ENCODE data around the gene PHOSPHO1.
"Not testable (repeated sequence)": the region's sequence is repeated elsewhere in the genome, so short reads cannot be mapped to it uniquely, and the experiment has no call there.

The PHOSPHO1 gene, protein sequence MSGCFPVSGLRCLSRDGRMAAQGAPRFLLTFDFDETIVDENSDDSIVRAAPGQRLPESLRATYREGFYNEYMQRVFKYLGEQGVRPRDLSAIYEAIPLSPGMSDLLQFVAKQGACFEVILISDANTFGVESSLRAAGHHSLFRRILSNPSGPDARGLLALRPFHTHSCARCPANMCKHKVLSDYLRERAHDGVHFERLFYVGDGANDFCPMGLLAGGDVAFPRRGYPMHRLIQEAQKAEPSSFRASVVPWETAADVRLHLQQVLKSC

DNA sequence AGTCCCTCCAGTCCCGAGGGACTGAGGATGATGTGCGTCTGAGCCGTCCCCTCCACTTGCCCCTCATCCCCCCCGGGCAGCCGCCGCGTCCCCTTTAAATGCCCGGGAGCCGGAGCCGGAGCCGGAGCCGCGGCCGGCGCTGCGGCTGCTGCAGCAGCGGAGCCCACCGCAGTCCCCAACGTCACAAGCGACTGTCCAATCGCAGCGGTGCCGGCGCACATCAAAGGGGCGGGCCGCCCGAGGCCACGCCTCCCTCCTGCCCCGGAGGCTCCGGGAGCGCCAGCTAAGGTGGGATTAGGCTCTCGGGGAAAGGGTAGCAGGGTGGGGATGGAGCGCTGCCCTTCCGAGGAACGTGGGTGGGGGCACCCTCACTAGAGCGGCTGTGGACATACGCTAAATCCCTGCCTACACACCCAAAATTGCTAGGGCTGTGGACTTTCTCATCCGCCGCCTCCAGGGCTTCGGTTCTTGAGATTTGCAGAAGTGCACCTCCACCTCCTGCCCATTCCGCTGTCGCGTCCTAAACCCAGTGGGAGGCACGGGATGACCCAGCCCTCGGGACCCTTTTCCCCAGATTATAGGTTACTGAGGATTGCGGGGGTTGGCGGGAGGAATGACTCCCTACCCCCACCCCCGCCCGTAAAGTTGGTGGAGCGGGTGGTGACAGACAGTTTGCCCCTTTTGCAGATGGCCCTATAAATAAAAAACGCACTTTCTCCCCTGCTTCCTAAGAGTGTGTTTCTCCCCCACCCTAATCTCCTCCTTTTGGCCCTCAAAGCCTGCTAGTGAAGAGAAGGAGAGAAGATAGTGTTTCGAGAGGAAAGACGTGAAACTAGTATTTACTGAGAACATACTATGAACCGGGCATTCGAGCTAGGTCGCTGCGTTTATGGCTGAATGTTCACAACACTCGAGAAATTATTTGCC lies at the start of gene PHOSPHO1:
TSS of gene PHOSPHO1 (minus strand) at position 152 of the 927 bp plus-strand sequence. CDS start 4,096 bp downstream, outside the sequence.
- peak in 1 of 2 experiments; percentile 8 for DNase-seq

DNA sequence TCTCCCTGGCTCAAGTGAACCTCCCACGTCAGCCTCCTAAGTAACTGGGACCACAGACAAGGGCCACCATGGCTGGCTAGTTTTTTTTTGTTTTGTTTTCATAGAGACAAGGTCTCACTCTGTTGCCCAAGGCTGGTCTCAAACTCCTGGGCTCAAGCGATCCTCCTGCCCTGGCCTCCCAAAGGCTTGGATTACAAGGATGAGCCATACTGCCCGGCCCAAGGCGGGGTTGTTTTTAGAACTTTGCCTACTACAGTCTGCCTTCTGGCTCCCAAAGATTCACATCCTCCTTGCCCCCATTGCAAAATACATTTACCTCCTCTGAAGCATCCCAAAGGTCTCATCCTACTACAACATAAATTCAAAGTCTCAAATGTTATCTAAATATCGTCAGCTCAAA lies 49.5 kb upstream of the PHOSPHO1 start:
- DNase-seq = no peak

DNA sequence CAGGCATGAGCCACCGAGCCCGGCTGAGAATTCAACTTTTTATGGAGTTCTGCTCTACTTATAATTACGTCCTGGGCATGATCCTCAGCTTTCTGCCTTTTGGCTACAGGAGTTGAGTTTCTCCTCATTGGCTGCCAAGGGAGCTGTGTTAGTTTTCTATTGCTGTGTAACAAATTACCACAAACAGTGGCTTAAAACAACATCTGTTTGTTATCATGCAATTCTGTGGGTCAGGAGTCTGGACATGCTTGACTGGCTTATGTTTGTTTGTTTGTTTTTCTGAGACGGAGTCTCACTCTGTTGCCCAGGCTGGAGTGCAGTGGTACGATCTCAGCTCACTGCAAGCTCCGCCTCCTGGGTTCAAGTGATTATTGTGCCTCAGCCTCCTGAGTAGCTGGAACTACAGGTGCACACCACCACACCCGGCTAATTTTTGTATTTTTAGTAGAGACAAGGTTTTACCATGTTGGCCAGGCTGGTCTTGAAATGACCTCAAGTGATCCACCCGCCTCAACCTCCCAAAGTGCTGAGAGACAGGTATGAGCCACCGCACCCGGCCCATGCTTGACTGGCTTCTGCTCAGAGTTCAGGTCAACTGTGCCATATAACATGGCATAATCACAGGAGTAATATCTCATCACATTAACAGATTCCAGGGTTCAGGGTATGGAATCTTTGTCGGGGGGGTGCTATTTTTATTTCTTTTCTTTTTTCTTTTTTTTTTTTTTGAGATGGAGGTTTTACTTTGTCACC lies 48.9 kb upstream of the PHOSPHO1 start:
- not testable (repeated sequence) for DNase-seq

DNA sequence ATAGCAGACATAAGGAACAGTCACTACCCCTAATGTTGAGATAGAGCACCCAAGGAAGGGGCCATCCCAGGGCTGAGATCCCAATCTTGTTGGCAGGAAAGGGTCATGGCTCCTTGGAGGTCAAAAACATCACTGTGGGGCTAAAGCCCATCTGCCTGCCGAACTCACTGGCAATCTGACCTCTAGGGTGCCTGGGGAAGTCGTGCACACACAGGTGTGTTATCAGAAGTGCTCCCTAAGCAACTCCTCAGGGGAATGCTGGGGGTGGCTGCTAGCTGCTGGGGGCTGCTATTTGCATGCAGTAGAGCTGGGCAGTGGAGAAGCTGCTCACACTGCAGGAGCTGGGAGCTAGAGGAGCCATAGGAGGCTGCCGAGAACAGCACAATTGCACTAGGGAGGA lies 47.5 kb upstream of the PHOSPHO1 start:
- no peak for DNase-seq

DNA sequence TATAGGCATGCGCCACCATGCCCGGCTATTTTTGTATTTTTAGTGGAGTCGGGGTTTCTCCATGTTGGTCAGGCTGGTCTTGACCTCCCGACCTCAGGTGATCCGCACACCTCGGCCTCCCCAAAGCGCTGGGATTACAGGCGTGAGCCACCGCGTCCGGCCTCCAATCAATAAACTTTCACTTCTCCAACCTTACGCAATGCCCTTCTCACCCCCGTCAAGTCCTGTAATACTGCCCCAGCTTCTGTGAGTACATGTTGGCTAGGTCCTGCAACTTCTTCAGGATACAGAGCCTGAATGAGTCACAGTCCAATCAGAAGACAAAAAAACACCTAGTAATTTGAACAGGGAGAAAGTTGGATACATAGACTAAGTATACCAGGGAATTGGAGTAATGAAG lies 47.1 kb upstream of the PHOSPHO1 start:
- DNase-seq = no peak

DNA sequence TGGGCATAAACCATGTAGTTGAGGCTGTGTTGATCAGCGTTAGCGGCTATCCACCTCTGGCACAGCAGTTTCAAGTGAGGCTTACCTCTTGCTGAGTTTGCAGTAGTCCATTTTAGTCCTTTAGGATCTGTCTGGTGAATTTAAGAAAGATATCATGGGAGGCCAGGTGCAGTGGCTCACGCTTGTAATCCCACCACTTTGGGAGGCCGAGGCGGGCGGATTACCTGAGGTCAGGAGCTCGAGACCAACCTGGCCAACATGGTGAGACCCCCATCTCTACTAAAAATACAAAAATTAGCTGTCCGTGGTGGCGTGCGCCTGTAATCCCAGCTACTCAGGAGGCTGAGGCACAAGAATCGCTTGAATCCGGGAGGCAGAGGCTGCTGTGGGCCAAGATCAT lies 45.4 kb upstream of the PHOSPHO1 start:
- DNase-seq = not testable (repeated sequence)

DNA sequence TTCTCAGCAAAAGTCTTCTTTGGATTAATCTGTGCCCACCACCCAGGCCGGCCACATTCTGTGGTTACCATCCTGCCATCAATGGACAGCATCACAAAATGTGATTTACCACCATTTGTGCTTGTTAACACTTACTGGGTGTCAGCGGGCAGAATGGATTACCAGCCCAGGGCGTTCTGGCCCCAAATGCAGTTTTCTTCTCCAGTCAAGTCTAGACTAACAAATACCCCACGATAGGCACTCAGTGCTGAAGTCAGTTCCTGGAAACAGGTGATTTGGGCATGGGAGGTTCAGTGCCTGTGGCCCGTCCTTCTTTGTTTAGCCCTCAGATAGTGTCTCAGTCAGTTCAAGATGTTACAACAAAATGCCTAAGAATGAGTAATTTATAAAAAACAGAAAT lies 38.8 kb upstream of the PHOSPHO1 start:
- no peak for DNase-seq

DNA sequence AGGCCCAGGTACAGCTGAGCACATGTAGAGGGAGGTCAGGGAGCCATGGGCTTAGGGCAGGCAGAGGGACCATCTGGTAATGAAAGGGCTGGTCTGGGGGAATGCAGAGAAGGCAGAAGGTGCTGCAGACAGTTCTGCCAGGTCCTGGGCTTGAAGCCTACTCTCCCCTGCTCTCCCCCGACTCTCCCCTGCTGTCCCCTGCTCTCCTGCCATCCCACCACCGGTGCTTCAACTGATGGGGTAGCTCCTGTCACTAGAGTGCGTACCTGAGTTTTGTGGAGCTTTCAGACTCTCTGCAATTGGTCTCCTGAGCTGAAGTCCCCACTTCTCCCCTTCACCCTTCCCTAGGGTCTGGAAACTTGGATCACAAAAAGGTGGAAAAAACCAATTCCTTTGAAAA lies 37.3 kb upstream of the PHOSPHO1 start:
- DNase-seq = no peak

DNA sequence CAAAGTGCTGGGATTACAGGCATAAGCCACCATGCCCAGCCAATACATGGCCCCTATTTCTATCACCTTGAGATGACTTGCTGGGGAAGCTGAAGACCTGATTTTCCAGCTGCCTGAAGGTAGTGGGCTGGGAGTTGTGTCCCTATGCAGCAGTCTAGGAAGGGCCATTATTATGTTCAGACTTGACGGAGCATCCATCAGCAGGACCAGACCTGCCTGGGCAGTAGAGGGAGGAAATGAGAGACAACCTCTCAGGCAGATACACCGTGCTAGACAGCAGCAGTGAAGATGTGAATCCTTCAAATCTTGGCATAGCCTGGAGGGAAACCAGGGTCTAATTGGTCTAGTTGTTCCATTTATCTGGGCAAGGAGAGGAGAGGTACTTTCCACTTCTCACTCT lies 35.6 kb upstream of the PHOSPHO1 start:
- DNase-seq = no peak

DNA sequence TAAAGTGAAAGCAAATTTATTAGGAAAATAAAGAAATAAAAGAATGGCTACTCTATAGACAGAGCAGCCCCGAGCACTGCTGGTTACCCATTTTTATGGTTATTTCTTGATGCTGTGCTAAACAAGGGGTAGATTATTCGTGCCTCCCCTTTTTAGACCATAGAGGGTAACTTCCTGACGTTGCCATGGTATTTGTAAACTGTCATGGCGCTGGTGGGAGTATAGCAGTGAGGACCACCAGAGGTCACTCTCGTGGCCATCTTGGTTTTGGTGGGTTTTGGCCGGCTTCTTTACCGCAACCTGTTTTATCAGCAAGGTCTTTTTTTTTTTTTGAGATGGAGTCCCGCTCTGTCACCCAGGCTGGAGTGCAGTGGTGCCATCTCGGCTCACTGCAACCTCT lies 31.0 kb upstream of the PHOSPHO1 start:
- not testable (repeated sequence) for DNase-seq

DNA sequence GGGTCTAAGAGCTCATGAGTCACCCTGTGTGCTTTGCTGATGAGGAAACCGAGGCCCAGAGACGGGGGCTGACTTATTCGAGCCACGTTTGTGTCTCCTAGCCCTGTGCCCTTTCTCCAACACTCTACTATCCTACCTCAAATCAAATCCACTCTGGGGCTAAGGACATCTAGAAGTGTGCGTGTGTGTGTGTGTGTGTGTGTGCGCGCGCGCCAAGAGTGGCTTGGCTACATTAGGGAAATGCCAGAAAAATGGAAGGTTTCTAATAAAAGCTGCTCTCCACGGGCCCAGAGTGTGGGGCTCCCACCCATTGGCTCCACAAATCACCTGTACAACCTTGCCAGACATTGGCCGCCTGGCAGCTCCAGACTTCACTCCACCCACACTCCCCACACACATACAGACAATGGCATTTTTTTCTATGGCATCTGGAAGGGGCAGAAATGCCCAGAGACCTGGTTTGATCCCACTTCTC lies 30.3 kb upstream of the PHOSPHO1 start:
- DNase-seq = no peak

DNA sequence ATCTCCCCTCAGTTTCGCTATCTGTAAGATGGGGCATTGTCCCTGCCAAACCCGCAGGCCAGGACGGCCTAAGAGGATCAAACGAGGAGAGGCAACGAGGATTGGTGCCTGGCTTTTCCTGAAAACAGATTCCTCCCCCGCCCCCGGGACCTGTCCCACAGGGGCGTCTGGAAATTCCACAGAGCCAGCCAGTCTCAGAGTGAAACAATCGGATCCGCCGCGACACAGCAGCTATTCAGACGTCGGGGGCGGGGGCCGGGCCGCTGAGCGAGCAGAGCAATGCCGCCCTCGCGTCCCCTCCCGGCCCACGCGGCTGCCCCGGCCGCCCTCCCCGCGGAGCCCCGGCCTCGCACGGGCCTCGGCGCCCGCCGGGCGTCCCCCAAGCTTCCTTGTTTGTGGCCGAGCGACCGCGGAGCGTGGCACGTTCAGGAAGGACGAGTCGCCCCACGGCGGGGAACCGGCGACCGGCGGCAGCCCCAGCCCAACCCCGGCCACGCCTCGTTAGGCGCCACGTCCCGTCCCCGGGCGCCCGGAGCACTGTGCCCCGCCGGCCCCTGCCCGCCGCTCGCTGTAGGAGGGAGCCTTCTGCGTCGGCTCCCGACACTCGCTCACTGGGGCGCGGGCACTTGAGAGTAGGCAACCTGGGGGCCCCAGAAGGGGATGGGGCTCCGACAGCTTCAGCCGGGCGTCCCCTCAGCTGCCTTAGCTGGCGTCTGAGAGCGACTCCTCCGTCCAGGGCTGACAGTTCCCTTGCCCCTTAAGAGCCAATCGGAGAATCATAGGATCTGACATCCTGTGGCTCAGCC lies 29.6 kb upstream of the PHOSPHO1 start:
- DNase-seq = no peak

DNA sequence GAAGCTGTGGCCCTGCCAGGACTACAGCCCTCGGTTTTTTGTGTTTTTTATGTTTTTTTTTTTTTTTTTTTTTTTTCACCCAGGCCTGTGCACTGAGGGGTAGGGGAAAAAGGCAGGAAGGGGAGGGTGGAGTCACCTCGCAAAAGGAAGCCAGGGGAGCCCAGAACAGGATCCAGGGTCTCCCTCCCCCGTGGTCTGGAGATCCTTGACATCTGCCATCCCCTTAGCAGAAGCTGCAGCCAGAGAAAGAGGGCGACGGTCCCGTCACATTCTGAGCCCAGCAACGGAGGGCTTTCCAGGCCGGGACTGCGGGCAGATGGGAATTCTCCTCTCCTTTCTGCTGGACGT lies 29.1 kb upstream of the PHOSPHO1 start:
- no peak for DNase-seq

DNA sequence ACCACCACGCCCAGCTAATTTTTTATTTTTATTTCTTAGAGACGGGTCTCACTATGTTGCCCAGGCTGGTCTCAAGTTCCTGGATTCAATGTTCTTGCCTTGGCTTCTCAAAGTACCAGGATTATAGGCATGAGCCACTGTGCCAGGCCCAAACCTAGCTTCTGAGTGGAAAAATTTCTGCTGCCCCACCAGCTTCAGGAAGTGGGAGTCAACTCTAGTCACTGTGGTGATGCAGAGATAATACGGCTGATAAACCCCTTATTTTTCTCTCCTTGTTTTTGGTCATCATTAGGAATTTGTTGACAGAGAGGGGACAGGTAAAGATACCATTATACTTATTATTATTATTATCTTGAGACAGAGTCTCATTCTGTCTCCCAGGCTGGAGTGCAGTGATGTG lies 27.8 kb upstream of the PHOSPHO1 start:
- no peak for DNase-seq

DNA sequence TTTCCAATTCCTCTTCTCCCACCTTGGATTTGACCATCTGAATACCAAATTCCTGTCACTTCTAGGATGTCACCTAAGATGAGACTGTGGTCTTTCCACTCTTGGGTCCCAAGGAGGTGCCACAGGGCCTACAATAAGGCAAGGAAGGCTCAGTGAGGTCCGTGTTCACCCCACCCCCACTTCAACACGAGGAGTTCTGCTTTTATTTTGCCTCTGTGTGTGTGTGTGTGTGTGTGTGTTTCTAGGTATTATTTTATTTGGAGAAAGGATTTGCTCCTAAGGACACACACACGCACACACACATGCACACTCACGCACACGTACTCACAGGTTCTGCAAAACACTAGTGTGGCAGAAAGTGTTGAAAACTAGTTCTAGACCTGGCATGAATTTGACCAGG lies 24.5 kb upstream of the PHOSPHO1 start:
- DNase-seq = no peak

DNA sequence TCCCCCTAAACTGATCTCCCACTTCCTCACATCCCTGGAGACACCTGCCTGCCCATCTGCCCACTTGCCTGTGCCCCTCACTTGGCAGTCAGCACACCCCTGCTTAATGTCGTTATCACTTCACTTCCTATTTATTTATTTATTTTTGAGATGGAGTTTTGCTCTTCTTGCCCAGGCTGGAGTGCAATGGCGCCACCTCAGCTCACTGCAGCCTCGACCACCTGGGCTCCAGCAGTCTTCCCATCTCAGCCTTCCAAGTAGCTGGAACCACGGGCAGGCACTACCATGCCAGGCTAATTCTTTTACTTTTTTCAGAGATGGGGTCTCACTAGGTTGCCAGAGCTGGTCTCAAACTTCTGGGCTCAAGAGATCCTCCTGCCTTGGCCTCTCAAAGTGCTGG lies 23.5 kb upstream of the PHOSPHO1 start:
- no peak for DNase-seq

DNA sequence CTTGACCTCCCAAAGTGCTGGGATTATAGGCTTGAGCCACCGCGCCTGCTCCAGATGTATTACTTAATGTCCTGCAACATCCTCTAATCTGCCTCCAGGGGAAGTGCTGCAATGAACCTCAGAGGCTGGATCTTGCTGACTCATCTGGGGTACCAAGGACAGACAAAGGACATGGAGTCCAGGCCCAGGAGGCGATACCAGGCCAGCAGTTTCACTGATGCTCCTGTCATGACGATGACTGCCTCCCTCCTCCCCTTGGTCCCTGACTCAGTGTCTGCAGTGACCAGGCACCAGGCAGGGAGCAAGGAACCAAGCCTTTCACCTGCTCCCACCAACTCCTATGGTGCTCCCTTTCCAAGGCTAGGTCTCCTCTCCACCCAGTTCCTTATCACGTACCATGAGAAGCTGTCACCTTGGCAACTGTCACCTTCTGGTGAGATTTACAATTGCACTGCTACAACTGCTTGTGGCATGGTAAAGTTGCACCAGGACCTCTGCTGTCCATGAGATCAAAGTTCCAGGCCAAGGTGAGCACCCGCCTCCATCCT lies 21.6 kb upstream of the PHOSPHO1 start:
- no peak for DNase-seq

DNA sequence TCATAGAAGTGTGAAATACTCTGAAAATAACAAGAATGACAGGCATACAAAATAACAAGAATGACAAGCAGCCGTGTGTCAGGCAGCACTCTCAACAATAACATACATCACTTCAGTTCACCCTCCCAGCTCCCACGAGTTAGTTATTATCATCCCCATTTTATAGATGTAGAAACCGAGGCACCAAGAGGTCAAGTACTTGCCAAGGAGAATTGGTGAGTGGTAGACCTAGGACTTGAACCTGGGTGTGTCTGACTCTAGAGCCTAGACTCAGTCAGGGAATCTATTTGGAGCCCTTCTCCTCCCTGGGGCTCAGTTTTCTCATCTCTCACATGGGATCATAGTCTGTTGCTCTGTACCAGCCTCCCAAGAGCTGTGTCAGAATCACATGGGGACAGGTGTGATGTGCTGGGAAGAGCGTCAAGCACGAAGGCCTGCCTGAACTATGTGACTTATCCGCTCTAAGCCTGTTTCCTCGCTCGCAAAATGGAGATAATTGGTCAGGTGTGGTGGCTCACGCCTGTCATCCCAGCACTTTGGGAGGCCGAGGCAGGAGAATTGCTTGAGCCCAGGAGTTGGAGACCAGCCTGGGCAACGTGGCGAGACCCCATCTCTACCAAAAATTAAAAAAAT lies 19.4 kb upstream of the PHOSPHO1 start:
- DNase-seq = no peak

DNA sequence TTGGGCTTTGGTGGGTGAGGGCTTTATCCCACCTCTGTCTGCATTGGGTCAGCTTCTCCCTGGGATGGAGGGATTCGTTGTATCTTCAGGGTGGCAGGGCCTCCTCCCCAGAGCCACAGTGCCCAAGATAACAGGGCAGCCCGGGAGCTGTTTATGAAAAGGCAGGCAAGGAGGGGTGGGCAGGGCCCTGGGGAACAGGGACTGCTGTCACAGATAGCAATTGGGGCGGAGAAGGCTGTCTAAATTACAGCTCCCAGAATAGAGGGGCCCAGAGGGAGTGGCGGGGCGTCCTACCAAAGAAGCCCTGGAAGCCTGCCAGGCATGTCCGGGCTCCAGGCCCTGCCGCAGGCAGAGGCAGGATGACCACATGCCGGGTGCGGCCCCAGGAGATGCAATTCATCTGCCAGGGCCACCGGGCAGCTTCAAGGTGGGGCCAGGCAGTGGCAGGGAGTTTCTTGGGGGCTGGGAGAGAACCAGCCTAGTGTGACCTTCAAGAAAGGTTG lies 18.8 kb upstream of the PHOSPHO1 start:
- DNase-seq = no peak

DNA sequence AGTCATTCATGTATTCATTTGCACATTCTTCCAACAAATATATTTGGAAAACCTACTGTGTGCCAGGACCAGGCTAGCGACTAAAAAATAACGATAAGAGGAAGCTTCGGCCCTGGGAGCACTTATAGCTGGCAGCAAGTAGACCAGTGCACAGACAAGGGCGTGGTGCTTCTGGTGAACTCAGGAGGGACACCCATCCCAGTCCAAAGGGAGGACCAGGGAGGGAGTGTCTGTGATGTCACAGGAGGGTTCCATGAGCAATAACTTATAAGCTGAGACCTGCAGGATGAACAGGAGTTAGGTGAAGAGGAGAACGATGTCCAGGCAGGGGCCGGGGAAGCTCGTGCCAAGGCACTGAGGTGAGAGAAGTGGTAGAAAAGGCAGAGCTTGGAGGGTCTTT lies 17.4 kb upstream of the PHOSPHO1 start:
- no peak for DNase-seq

DNA sequence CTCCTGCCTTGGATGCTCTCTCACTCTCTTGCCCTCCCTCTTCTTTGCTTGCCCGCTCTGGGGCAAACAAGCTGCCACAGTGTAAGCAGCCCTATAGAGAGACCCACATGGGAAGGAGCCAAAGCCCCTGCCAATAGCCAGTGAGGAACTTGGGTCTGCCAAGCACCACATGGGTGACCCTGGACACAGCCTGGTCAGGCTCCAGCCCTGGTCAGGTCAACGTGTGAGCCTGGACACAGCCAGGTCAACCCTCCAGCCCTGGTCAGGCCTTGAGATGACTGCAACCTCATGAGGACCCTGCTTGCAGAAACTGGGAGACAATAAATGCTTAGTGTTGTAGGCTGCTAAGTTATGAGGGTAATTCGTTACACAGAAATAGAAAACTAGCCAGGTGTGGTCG lies 14.3 kb upstream of the PHOSPHO1 start:
- no peak for DNase-seq

DNA sequence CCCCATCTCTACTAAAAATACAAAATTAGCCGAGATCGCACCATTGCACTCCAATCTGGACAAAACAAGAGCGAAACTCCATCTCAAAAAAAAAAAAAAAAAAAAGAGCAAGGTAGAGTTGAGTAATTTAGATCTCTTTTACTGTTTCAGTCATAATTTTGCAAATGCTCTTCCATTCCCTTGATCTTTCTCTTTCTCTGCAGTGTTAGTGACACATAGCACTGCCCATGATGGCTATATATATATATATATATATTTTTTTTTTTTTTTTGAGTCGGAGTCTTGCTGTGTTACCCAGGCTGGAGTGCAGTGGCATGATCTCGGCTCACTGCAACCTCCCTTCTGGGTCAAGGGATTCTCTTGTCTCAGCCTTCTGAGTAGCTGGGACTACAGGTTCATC lies 12.2 kb upstream of the PHOSPHO1 start:
- no peak for DNase-seq

Measured in cerebellar nuclear complex (tissue), 1 donor.